ENCODE data around the gene ELL.

DNA sequence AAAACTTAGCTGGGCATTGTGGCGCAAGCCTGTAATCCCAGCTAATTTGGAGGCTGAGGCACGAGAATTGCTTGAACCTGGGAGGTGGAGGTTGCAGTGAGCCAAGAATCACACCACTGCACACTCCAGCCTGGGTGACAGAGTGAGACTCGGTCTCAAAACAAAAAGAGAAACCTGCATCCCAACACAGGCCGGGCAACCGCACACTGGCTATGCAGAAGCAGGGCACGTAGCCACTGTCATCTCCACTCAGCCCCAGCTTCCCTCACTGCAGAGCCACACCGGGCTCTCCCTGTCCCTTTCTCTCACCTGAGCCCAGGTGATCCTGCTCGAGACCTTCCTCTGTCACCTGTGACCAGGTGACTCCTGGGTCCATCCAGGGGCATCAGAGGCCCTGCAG lies 11.7 kb downstream of the ELL start:
- TF ChIP-seq, protein P1, sequence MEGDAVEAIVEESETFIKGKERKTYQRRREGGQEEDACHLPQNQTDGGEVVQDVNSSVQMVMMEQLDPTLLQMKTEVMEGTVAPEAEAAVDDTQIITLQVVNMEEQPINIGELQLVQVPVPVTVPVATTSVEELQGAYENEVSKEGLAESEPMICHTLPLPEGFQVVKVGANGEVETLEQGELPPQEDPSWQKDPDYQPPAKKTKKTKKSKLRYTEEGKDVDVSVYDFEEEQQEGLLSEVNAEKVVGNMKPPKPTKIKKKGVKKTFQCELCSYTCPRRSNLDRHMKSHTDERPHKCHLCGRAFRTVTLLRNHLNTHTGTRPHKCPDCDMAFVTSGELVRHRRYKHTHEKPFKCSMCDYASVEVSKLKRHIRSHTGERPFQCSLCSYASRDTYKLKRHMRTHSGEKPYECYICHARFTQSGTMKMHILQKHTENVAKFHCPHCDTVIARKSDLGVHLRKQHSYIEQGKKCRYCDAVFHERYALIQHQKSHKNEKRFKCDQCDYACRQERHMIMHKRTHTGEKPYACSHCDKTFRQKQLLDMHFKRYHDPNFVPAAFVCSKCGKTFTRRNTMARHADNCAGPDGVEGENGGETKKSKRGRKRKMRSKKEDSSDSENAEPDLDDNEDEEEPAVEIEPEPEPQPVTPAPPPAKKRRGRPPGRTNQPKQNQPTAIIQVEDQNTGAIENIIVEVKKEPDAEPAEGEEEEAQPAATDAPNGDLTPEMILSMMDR (IDR thresholded peaks at IDR 0.05): no peak
- TF ChIP-seq POLR2A (IDR thresholded peaks at IDR 0.05): no peak

Data from ovary (tissue), 3 donors.